Left lobe of liver (tissue), 2 donors: ENCODE data around the gene EIF4G3. TPM values are rescaled to one million over a fixed set of nuclear protein-coding genes. Genes with fewer than 3 reads are reported as not detected.

ENCODE experiments used
- ATAC-seq: fragments of 200-7000 bp; cut with Tn5 transposase; one replicate; pipeline ENCODE4 v1.9.1; 2020; ENCODE audit warnings: mild to moderate bottlenecking, moderate library complexity
- DNase-seq: peaks from one replicate; pipeline ENCODE4 v3.0.0-alpha.2; 2020; ENCODE audit warnings: low spot score
- total RNA-seq: library from RNA; stranded (reverse); gene quantifications from one replicate; pipeline ENCODE4 v1.2.1, GENCODE V29; 2021
- donor health status: DM: no; HTN: no; CAD: no; lungs with moderate emphysema.
- donor health status: DM: no; HTN: yes; CAD: no.

The EIF4G3 gene
- total RNA-seq, 1 donor from 2014 or later, result 17.1 TPM

DNA sequence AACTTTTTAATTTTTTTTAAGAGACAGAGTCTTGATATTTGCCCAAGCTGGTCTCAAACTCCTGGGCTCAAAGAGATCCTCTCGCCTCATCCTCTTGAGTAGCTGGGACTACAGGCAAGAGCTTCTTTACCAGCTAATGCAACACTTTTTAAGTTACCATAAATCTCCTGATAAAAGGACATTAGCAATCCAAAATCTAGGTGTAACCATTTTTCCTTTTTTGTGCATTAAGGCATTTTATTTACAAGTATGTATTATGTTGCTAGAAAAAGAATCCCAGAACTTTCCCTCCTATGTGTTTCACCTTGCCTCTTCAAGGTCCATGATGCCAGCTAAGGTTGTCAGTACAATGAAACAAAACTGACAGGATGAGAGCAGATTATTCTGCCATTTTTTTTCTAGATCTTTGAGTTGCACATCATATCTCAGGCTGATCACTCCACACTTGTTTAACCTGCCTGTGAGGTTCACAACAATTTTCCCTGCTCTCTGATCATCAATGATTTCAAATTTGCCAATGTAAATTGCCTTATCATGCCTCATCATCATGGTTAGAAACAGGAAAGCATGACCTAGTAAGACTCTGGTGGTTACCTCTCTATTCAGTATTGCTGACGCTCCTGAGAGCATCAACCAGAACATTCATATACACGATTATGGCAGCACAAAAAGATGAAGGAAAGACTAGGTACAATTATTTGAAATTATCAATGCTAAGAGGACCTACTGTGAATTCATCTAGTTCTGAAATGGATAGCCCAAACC, 173.2 kb downstream of the EIF4G3 start:
- ATAC-seq, result no peak

DNA sequence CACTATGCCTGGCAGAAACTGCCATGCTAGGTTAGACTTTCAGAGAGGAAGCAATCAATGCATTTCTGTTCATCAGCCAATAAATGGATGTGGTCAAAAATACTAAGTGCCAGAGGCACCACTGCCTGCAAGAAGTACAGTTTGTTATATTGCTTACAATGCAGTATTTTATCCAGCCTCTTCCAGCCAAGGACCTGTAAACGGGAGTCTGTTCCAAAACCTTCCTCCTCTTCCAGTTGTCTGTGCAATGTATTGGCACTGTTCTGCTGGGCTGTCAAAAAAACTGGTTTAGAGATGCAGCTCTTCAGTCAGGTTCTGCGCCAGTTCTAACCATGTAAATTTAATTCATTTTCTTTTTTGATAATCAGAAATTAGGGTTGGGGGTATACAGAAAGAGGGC, 175.7 kb downstream of the EIF4G3 start:
- DNase-seq, result no peak
- peak; percentile 29 for ATAC-seq

More for the DNA sequence above, 173.2 kb downstream of the EIF4G3 start:
- no peak for DNase-seq

DNA sequence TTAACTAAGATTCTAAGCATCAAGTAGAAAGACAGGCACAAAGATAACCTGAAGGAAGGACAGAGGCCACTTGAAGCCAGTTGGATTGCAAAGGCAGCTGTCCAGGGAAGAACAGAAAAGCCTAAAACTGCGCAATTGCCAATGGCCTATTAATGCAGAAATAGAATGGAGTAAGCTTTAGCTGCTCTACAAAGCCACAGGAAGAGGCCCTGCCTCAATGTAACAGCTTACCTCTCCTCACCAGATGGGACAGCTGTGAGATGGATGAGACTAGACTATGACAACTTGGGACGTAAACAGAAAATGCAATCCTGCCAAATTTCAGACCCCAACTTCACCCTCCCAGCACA, 176.5 kb downstream of the EIF4G3 start:
- DNase-seq (no peak), ATAC-seq (no peak)

DNA sequence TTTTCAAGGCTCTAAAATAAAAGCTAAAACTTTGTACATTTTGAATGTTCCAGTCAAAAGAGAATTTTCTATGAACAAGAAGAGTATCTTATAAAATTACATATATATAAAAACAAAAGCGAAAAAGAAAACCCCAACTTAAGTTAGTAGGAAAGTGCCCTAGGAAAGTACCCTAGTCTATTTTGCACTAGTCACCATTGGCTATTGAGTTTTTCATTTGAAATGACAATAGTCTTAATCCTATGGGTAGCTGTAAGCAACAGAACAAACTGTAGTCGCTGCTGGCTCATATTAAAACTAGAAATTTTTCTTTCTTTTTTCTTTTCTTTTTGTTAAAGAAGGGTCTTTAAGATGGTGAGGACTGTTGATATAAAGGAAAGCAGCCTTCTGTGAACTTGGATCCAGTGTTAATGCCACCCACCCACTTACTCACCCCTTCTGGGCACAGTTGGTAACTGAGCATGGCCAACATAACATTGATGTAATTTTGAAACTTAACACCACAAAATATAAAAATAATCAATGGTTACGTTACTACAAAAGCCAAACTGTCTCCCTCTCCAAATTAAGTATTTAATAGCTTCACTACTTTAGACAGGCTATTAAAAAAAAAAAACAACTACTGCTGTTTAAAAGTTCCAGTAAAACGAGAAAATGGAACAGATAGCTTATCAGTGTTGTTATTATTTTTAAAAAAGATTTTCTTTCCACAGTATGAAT, 177.0 kb downstream of the EIF4G3 start:
- ATAC-seq, result no peak
- no peak for DNase-seq

DNA sequence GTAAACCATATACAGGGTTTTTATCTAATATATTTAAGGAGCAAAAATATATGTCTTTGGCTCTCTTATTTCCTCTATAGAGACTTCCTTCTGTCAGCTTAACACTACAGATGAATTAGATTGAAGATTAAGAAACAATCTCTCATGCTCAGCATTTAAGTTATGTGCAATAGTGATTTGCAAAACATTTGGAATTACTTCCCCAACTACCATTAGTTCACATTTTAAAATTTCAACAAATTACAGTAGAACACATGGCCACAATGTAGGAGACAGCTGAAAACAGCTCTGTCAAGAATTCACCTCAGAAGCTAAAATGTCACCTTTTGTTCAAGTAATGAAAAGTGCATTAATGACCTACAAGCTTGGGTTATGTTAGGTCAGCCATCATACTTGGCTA, 177.9 kb downstream of the EIF4G3 start:
- ATAC-seq (no peak), DNase-seq (no peak)

DNA sequence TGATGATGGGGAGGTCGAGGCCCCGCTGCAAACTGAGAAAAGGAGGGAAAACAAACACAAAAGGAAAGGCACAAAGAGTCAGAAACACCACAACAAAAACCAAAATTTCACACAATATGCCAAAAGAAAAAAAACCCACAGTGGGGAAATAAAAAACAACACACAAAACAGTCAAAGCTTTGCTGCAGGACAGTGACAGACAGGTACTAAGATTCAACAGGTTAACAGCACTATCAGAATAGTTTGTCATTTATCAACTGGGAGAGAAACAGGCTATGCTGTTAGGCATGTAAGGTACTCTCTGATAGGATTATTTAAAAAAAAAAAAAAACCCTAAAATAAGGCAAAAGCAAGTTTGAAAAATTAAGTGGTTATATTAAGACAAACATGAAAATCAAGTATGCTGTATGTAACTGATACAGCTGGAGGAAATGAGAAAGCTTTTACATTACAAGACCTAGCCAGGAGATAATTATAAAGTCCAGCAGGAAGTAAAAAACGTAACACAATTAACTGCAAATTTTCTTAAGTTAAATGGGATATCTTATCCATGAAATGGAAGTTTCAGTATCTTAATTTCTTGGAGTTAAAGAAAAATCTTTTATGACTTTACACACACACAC, 179.0 kb downstream of the EIF4G3 start:
- ATAC-seq (no peak), DNase-seq (no peak)

DNA sequence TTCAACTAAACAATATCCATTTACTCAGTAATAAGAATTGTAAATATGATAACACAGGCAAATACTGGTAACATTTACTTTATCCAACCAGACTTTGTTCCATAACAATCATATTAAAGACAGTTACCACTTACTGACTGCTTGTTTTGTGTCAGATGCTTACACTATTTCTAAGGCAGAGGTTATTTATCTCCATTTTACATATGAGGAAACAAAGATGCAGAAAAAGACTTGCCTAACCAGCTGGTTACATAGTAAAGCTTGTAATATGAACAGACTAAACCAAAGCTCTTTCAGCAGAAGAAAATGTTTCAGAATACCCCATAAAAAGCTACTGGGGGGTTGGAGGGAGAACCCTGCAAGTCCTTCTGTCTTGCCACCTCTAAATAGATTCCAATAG, 180.1 kb downstream of the EIF4G3 start:
- ATAC-seq, result no peak
- no peak for DNase-seq

DNA sequence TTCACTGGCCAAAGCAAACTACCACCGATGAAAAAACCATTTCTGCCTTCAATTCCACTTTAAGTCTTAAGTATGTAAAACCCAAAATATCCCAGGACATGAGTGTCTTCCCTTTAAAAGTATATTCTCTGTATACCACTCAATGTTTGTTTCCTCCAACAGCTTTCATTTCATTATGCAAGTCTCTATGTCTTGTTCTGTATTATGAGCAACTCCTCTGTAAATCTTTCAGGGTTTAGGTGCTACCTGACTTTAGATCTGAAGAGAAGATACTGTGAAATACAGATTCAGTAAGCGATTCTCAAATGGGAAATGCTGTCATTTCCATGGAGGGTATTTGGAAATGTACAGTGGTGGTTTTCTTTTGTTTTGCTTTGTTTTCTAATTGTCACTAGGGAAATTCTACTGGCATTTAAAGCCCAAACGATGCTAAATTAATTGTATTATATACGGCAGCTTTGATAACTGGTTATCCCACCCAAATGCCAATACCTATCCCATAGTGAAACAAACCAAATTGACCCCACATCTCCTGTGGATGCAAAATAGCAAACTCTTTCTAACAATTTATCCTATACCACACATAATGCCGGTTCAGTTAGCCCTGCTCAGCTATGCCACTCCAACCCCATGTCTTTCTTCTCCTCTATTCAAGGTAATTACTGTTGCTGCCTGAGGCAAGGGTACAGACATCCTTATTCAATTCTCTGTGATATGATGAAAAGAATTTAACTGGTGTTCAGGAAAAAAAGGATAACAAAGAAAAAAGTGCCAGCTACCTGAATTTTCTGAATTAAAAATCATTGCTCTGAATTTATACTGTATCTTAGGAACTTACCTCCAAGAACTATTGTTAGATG, 182.8 kb downstream of the EIF4G3 start:
- no peak for DNase-seq
- ATAC-seq, result no peak

DNA sequence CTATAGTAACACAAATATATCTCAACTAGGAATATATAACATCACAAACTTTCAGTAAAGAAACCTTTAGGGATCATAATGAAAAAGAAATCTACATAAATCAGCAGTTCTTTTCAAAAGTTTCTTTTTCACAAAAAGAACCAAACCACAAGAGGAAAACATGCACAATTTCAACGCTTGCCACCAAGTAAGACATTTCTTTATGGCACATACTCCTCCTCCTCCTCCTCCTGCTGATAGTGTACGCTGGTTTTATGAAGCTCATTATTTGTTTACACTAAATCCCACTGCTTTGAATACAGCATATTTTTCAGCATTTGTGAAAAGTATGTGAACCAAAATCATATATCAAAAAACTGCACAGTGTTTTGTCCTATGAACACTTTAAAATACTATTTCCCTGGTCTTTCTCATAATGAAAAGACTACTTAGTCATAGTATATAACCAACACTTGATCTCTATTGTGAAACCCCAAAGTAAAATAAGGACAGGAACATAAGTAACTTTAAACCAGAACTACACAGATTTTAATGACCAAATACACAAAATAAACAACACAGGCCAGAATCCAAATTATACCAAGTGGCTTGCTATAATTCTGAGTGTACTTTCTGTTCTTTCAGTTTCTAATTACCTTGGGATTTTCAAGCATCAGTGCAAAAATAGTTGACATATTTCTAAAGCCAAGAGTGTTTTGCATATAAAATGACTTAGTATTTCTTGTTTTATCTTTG, 184.2 kb downstream of the EIF4G3 start:
- ATAC-seq (no peak), DNase-seq (no peak)

DNA sequence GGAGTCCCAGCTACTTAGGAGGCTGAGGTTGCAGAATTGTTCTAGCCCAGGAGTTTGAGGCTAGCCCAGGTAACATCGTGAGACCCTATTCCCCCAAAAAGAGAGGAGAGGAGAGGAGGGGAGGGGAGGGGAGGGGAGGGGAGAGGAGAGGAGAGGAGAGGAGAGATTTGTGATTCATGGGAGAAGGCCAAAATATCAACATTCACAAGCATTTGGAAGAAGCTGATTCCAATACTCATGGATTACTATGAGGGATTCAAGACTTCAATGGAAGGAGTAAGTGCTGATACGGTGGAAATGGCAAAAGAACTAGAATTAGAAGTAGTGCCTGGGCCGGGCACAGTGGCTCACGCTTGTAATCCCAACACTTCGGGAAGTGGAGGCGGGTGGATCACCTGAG, 187.8 kb downstream of the EIF4G3 start:
- no peak for DNase-seq
- no peak for ATAC-seq

DNA sequence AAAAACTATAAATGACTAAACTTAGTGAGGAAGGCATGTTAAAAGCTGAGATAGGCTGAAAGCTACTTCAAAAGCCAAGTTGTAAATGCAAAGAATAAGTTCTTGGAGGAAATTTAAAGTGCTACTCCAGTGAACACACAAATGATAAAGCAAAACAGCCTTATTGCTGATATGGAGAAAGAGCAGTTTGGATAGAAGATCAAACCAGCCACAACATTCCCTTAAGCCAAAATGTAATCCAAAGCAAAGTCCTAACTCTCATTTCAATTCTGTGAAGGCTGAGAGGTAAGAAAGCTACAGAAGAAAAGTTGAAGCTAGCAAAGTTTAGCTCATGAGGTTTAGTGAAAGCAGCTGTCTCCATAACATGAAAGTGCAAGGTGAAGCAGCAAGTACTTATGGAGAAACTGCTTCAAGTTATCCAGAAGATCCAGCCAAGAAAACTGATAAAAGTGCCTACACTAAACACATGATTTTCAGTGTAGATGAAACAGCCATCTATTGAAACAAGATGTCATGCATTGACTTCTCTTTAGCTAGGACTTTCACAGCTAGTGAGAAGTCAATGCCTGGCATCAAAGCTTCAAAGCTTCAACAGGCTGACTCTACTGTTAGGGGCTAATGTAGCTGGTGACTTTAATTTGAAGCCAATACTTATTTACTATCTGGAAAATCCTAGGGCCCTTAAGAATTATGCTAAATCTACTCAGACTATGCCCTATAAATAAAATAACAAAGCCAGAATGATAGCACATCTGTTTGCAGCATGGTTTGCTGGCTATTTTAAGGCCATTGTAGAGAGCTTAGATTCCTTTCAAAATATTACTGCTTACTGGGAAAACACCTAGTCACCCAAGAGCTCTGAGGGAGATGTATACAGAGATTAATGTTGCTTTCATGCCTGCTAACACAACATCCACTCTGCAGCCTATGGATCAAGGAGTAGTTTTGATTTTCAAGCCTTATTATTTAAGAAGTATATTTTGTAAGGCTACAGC, 188.6 kb downstream of the EIF4G3 start:
- no peak for DNase-seq
- ATAC-seq, result no peak

DNA sequence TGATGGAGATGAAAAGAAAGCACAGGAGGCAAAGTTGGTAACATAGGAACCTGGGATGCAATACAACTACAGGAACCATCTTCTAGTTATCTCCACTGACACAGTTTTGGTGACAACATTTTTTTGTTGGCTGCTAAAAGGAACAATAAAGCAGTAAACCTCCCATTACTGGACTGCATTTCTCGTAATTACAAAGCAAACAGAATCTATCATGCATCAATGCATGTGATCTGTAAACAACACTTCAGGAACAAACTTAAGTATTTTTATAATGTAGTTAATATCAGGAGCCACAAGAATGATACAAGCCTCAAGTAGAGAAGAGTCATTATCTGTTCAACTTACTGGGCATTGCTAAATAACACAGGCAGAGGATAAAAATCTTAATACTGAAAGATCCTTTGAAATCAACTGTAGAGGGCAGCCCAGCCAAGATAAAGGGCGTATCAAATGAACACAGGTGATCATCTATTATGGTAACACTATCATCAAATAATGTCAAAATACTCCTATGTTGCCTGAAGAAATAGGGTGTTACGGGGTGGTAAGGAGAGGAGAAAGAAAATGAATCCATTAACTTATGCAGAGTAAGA, 193.3 kb downstream of the EIF4G3 start:
- no peak for DNase-seq
- peak; percentile 57 for ATAC-seq

DNA sequence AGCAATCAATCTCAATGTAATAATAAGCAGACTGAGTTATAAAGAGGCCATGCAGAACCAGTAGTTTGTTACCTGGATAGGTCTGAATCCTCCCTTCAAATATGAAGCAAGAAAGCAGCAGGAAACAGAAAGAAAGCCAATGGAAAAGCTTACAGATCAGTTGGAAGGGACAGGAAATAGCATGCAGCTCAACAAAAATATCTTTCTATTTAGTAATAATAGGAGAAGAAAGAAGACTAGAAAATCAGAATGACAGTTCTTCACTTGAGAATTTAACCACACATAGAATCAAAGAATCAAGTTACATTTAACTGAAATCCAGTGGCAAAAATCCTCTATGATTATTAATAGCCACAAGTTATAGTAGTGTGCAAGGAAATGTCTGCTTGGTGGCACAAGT, 194.4 kb downstream of the EIF4G3 start:
- ATAC-seq, result peak; percentile 38
- no peak for DNase-seq

DNA sequence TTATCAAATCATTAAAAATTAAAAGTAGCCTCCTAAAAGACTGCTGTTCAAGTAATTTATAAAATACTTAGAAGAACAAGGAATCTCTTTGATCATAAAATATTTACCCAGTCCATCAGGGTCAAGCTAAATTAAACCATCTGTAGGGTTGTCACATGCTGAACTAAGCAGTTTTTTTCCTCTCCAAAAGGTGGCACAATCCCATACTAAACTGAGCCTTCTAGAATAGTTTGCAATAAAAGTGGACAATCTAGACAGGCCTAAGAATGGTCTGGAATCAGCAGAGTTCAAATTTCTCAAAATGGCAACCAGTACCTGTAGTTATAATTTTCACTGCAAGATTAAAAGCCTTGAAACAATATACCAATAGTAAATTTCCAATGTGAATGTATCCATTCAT, 194.8 kb downstream of the EIF4G3 start:
- DNase-seq (no peak), ATAC-seq (peak; percentile 95)

DNA sequence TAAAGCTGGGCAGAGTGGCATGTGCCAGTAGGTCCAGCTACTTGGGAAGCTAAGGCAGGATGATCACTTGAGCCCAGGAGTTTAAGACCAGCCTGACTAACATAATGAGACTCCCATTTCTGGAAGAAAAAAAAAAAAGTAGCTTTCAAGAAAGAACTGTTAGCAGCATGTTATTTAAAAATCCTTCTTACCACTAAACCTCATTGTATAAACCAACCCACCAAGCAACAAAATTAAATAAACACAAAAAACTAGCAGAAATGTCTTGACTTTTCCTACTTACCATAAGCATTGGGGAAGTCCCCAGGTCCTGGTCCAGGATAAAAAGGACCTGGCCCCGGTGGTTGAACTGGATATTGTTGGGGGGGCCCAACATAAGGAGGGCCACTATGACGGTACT, 196.6 kb downstream of the EIF4G3 start:
- ATAC-seq, result no peak

DNA sequence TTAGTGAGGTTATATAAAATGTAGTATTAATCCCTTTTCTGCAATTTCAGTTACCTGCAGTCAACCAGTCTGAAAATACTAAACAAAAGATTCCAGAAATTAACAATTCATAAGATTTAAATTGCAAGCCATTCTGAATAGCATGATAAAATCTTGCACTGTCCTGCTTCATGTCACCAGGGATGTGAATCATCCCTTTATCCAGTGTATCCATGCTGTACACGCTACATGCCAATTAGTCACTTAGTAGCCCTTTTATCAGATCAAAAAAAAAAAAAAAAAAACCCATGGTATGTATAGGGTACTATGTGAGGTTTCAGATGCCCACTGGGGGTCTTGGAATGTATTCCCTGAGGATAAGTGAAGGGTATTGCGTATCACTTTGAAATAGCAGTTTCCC, 198.3 kb downstream of the EIF4G3 start:
- ATAC-seq, result no peak
- no peak for DNase-seq

More for the DNA sequence above, 196.6 kb downstream of the EIF4G3 start:
- no peak for DNase-seq

DNA sequence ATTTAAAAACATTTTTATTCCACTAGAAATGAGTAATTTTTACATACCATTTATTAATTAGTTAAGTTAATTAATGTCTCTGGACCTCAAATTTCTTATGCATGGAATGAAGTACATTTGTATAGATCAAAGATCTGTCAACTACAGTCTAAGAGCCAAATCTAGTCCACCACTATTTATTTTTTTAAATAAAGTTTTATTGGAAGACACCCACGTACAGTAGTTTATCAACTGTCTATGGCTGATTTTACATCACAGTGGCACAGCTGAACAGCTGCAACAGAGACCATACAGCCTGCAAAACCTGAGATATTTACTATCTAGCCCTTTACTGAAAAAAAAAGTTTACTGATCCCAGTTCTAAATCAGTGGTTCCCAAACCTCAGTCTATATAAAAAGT, 201.0 kb downstream of the EIF4G3 start:
- ATAC-seq, result no peak
- no peak for DNase-seq

DNA sequence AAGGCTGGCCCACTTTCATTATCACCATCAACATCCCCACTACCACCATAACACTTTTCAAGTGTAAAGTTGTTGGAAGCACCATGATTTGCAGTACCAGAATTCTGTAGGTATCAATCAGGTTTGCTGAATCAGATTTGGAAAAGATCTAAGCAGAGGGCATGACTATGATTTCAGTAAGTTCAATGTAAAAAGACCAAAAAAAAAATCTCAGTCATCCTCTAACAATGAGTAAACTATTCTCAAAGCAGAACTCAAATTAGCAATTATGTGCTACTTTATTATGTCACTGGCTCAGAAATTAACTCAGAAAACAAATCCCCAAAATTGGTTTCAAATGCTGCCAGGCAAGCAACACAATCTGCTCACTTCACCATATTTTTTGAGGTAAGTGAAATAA, 201.7 kb downstream of the EIF4G3 start:
- no peak for DNase-seq
- ATAC-seq, result no peak

DNA sequence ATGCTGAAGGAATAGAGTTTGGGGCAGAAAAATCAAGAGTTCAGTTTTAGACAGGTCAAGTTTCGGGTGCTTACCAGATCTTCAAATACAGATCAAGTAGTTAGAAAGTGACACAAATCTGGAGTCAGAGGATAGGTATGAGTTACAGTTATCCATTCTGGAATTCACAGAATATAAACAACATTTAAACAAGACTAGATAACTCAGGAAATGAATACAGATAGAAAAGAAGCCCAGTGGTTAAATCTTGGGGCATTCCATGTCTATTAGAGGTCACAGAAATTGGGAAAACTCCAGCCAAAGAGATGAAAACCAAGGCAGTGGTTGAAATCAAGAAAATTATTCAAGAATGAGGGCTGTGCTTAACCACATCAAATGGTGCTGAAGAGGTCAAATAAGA, 202.6 kb downstream of the EIF4G3 start:
- DNase-seq (no peak), ATAC-seq (no peak)
